A549 treated with AZD9567 at 1 μM for 4 hours (cell line): ENCODE measurements around the gene PRR4. TPM values are rescaled to one million over a fixed set of nuclear protein-coding genes. Genes with fewer than 3 reads are reported as not detected.

Source experiments
- total RNA-seq: library from RNA; stranded (reverse); fragments of 200-300 nt; extraction: Qiagen RNA extraction; gene quantifications from 5 replicates; pipeline ENCODE4 v1.2.3, GENCODE V29; 2022; ENCODE audit not compliant: insufficient read depth

Gene PRR4
- total RNA-seq: 3.1 to 3.6 TPM (median 3.4 TPM) in 4 of 5 replicates, not detected in the other

GRCh38 chr12:10849425-10849878 is at the start of gene PRR4:
Gene PRR4 (minus strand): TSS chr12:10849475. CDS start chr12:10849437, 38 bp downstream.

GRCh38 chr12:10884086-10884725 is 34.9 kb upstream of the PRR4 start, which contains the start of gene PRH1:
Gene PRH1 (minus strand): TSS chr12:10884255. CDS start chr12:10884217, 38 bp downstream.

GRCh38 chr12:10826258-10826657 is 23.0 kb downstream of the PRR4 start, which contains the start of gene TAS2R10:
Gene TAS2R10 (minus strand): TSS chr12:10826358. CDS start chr12:10826269, 89 bp downstream.

GRCh38 chr12:10810068-10810467 is 39.2 kb downstream of the PRR4 start, which contains the start of gene TAS2R9:
Gene TAS2R9 (minus strand): TSS chr12:10810168. CDS start chr12:10810075, 93 bp downstream.

GRCh38 chr12:10807186-10807585 is 42.1 kb downstream of the PRR4 start, which contains the start of gene TAS2R8:
Gene TAS2R8 (minus strand): TSS chr12:10807286. CDS start chr12:10806980, 306 bp downstream.

GRCh38 chr12:10802587-10802986 is 46.7 kb downstream of the PRR4 start, which contains the start of gene TAS2R7:
Gene TAS2R7 (minus strand): TSS chr12:10802627. CDS start chr12:10802570, 57 bp downstream.

Other genes starting within 250 kb of the PRR4 start
- 43.3 to 53.0 TPM (median 48.9 TPM) in 5 replicates for gene MAGOHB, start 235.9 kb downstream of the PRR4 start, total RNA-seq
- 0.15 to 0.30 TPM (median 0.21 TPM) in 4 of 5 replicates, not detected in the other for gene STYK1, start 175.4 kb downstream of the PRR4 start, total RNA-seq
- gene YBX3, start 126.2 kb downstream of the PRR4 start, total RNA-seq: 246 to 298 TPM (median 264 TPM) in 5 replicates
- not detected in 5 replicates for gene TAS2R7, start 46.8 kb downstream of the PRR4 start, total RNA-seq
- gene TAS2R8, start 42.2 kb downstream of the PRR4 start, total RNA-seq: not detected in 5 replicates
- gene TAS2R9, start 39.3 kb downstream of the PRR4 start, total RNA-seq: not detected in 5 replicates
- 0.08 to 0.15 TPM (median 0.08 TPM) in 3 of 5 replicates, not detected in the others for gene TAS2R10, start 23.1 kb downstream of the PRR4 start, total RNA-seq
- 1.0 to 3.7 TPM (median 3.0 TPM) in 4 of 5 replicates, not detected in the other for gene PRH1, start 34.8 kb upstream of the PRR4 start, total RNA-seq
- gene TAS2R13, start 60.1 kb upstream of the PRR4 start, total RNA-seq: not detected in 5 replicates
- gene PRH2, start 79.8 kb upstream of the PRR4 start, total RNA-seq: 0.16 to 0.42 TPM in 2 of 5 replicates, not detected in the others
- gene TAS2R14, start 89.8 kb upstream of the PRR4 start, total RNA-seq: 0.41 to 0.83 TPM (median 0.72 TPM) in 4 of 5 replicates, not detected in the other
- not detected in 5 replicates for gene TAS2R50, start 137.4 kb upstream of the PRR4 start, total RNA-seq
- gene TAS2R20, start 148.8 kb upstream of the PRR4 start, total RNA-seq: 0.07 to 0.16 TPM (median 0.09 TPM) in 3 of 5 replicates, not detected in the others
- 0.12 to 0.16 TPM (median 0.16 TPM) in 3 of 5 replicates, not detected in the others for gene TAS2R19, start 173.1 kb upstream of the PRR4 start, total RNA-seq
- 0.13 to 0.27 TPM (median 0.22 TPM) in 4 of 5 replicates, not detected in the other for gene TAS2R31, start 181.9 kb upstream of the PRR4 start, total RNA-seq
- gene TAS2R46, start 212.8 kb upstream of the PRR4 start, total RNA-seq: not detected in 5 replicates
- gene TAS2R43, start 242.8 kb upstream of the PRR4 start, total RNA-seq: not detected in 5 replicates